Mesodermal cell (in vitro differentiated cells): ENCODE measurements around the gene GTF3C2.

Experiments
- H3K27ac ChIP-seq: 2 replicates; pipeline ENCODE4 v1.7.0; 2013; ENCODE audit warnings: mild to moderate bottlenecking, low read depth, low read length, moderate library complexity; ENCODE audit not compliant: severe bottlenecking
- H3K36me3 ChIP-seq: 2 replicates; pipeline ENCODE4 v1.7.1; 2013; ENCODE audit warnings: mild to moderate bottlenecking, low read length, moderate library complexity; ENCODE audit not compliant: control insufficient read depth, insufficient read depth
- H3K4me1 ChIP-seq: one replicate; pipeline ENCODE4 v1.7.1; 2013; ENCODE audit warnings: mild to moderate bottlenecking, low read length; ENCODE audit not compliant: insufficient read depth, control insufficient read depth, poor library complexity, severe bottlenecking
- H3K4me3 ChIP-seq: 2 replicates; pipeline ENCODE4 v1.7.0; 2013; ENCODE audit warnings: low read length, control low read depth, mild to moderate bottlenecking; ENCODE audit not compliant: insufficient read depth, poor library complexity, severe bottlenecking; ENCODE audit errors: extremely low read depth
- H3K9me3 ChIP-seq: 2 replicates; pipeline ENCODE4 v1.7.1; 2013; ENCODE audit warnings: mild to moderate bottlenecking, low read length, moderate library complexity; ENCODE audit not compliant: control insufficient read depth
- WGBS, 2 experiments: methylation state at CpG; one replicate each; pipeline ENCODE4 v1.1.5; 2013; ENCODE audit warnings: missing lambda C conversion rate in 2 of 2; ENCODE audit not compliant: insufficient coverage in 2 of 2; 5-methylcytosine and 5-hydroxymethylcytosine counted together

Gene GTF3C2

GRCh38 chr2:27291865-27292264 is 64.7 kb downstream of the GTF3C2 start:
- Histone ChIP-seq H3K27ac (no peak overlapping the region), H3K4me1 (peaks cover 9% of the 10 kb centered on the region), H3K4me3 (no peak overlapping the region), H3K36me3 (no peaks in the 10 kb centered on the region), H3K9me3 (no peaks in the 10 kb centered on the region)
- WGBS, 2 experiments, result 36 to 39% methylated on average over 6 of the region's 6 CpGs

- WGBS, 2 experiments, result 76 to 100% methylated on average over 2 to 3 of the region's 5 CpGs
- Histone ChIP-seq H3K9me3 (no peaks in the 10 kb centered on the region), H3K36me3 (no peaks in the 10 kb centered on the region), H3K27ac (no peak overlapping the region), H3K4me3 (no peak overlapping the region), H3K4me1 (peaks cover 9% of the 10 kb centered on the region)
These were observed 66.0 kb downstream of the GTF3C2 start for GRCh38 chr2:27290549-27290948.

GRCh38 chr2:27288610-27289009 is 68.0 kb downstream of the GTF3C2 start:
- H3K36me3 ChIP-seq, result no peaks in the 10 kb centered on the region
- no CpG with 5 or more reads among the region's 3 CpGs for WGBS, 2 experiments
- H3K27ac ChIP-seq, result no peak overlapping the region
- no peaks in the 10 kb centered on the region for H3K9me3 ChIP-seq
- H3K4me3 ChIP-seq, result no peak overlapping the region
- peaks cover 8% of the 10 kb centered on the region for H3K4me1 ChIP-seq

- Histone ChIP-seq H3K36me3 (no peaks in the 10 kb centered on the region), H3K4me3 (no peak overlapping the region), H3K27ac (no peak overlapping the region), H3K9me3 (no peaks in the 10 kb centered on the region), H3K4me1 (peaks cover 12% of the 10 kb centered on the region)
- 79 to 86% methylated on average over 1 to 3 of the region's 6 CpGs for WGBS, 2 experiments
These were observed 71.1 kb downstream of the GTF3C2 start for GRCh38 chr2:27285481-27285880.

- WGBS, 2 experiments, result no CpG with 5 or more reads among the region's 1 CpG
- Histone ChIP-seq H3K27ac (no peak overlapping the region), H3K4me3 (no peak overlapping the region), H3K9me3 (no peaks in the 10 kb centered on the region), H3K4me1 (peaks cover 12% of the 10 kb centered on the region), H3K36me3 (no peaks in the 10 kb centered on the region)
These were observed 71.6 kb downstream of the GTF3C2 start for GRCh38 chr2:27284996-27285395.

GRCh38 chr2:27282892-27283291 is 73.7 kb downstream of the GTF3C2 start:
- no peaks in the 10 kb centered on the region for H3K36me3 ChIP-seq
- 11 to 39% methylated on average over 2 to 4 of the region's 5 CpGs for WGBS, 2 experiments
- H3K4me1 ChIP-seq, result peaks cover 12% of the 10 kb centered on the region
- no peak overlapping the region for H3K27ac ChIP-seq
- no peak overlapping the region for H3K4me3 ChIP-seq
- H3K9me3 ChIP-seq, result no peaks in the 10 kb centered on the region

GRCh38 chr2:27281855-27282559 is 74.6 kb downstream of the GTF3C2 start, which contains the start of gene TRIM54:
Gene TRIM54 (plus strand): TSS chr2:27282429. CDS start chr2:27282732, 303 bp downstream.
- H3K4me3 ChIP-seq, result no peak within 1 kb of the TSS

GRCh38 chr2:27281442-27281841 is 75.1 kb downstream of the GTF3C2 start:
- no peak overlapping the region for H3K4me3 ChIP-seq
- WGBS, 2 experiments, result 95 to 100% methylated on average over 2 to 3 of the region's 3 CpGs
- no peaks in the 10 kb centered on the region for H3K36me3 ChIP-seq
- H3K4me1 ChIP-seq, result peaks cover 12% of the 10 kb centered on the region
- H3K9me3 ChIP-seq, result no peaks in the 10 kb centered on the region
- no peak overlapping the region for H3K27ac ChIP-seq

More at GRCh38 chr2:27281855-27282559, 74.6 kb downstream of the GTF3C2 start, which contains the start of gene TRIM54:
- Histone ChIP-seq H3K9me3 (no peaks in the 10 kb centered on the region), H3K4me1 (peaks cover 12% of the 10 kb centered on the region), H3K27ac (no peak within 1 kb of the TSS), H3K36me3 (no peaks in the 10 kb centered on the region)
- WGBS, 2 experiments, result 55 to 57% methylated on average over 4 of the region's 5 CpGs

GRCh38 chr2:27280826-27281225 is 75.7 kb downstream of the GTF3C2 start:
- WGBS, 2 experiments, result 65 to 72% methylated on average over 2 to 3 of the region's 3 CpGs
- H3K9me3 ChIP-seq, result no peaks in the 10 kb centered on the region
- peaks cover 12% of the 10 kb centered on the region for H3K4me1 ChIP-seq
- H3K36me3 ChIP-seq, result no peaks in the 10 kb centered on the region
- H3K27ac ChIP-seq, result no peak overlapping the region
- no peak overlapping the region for H3K4me3 ChIP-seq

GRCh38 chr2:27278010-27278409 is 78.6 kb downstream of the GTF3C2 start:
- no peak overlapping the region for H3K27ac ChIP-seq
- no peaks in the 10 kb centered on the region for H3K36me3 ChIP-seq
- H3K4me1 ChIP-seq, result peaks cover 12% of the 10 kb centered on the region
- WGBS, 2 experiments, result 100% methylated on average over 1 of the region's 1 CpG; no CpG with 5 or more reads in 1 of the 2 experiments
- H3K4me3 ChIP-seq, result no peak overlapping the region
- no peaks in the 10 kb centered on the region for H3K9me3 ChIP-seq
